ENCODE results near the gene CCNK.

CCNK gene

GRCh38 chr14:99522934-99523703 is 41.9 kb downstream of the CCNK start:
- Histone ChIP-seq H3K27me3 (ENCODE audit: control insufficient read depth, low read length) (no peaks in the 10 kb centered on the region), H3K79me2 (ENCODE audit: control insufficient read depth, low read length) (no peaks in the 10 kb centered on the region), H3K4me3 (ENCODE audit: low read length) (no peak overlapping the region), H4K20me1 (ENCODE audit: control insufficient read depth, insufficient read depth, low read depth, low read length) (no peaks in the 10 kb centered on the region), H3K36me3 (ENCODE audit: control insufficient read depth, low read length) (no peaks in the 10 kb centered on the region), H3K4me2 (ENCODE audit: low read length) (no peak overlapping the region), H3F3A (ENCODE audit: control insufficient read depth, insufficient read depth) (no peaks in the 10 kb centered on the region), H3K4me1 (ENCODE audit: control insufficient read depth, low read length) (no peaks in the 10 kb centered on the region), H3K9me2 (replicated peaks; ENCODE audit: control insufficient read depth, low read length) (no peaks in the 10 kb centered on the region), H3K27ac (ENCODE audit: low read depth, low read length) (no peak overlapping the region), H3K9me3 (ENCODE audit: control insufficient read depth, insufficient read depth, low read length) (no peaks in the 10 kb centered on the region)
- TF ChIP-seq EZH2phosphoT487 (IDR thresholded peaks at IDR 0.05; ENCODE audit: borderline replicate concordance, low read length) (no peak), CTCF (IDR thresholded peaks at IDR 0.05; ENCODE audit: low read depth, low read length, poor library complexity, severe bottlenecking) (no peak)

- no peaks in the 10 kb centered on the region for H3K36me3 ChIP-seq (ENCODE audit: control insufficient read depth, low read length)
- TF ChIP-seq CTCF (IDR thresholded peaks at IDR 0.05; ENCODE audit: low read depth, low read length, poor library complexity, severe bottlenecking) (no peak), EZH2phosphoT487 (IDR thresholded peaks at IDR 0.05; ENCODE audit: borderline replicate concordance, low read length) (no peak)
- H3K9me3 ChIP-seq (ENCODE audit: control insufficient read depth, insufficient read depth, low read length): no peaks in the 10 kb centered on the region
- H3K4me2 ChIP-seq (ENCODE audit: low read length): no peak overlapping the region
- H3K27me3 ChIP-seq (ENCODE audit: control insufficient read depth, low read length): no peaks in the 10 kb centered on the region
- no peak overlapping the region for H3K4me3 ChIP-seq (ENCODE audit: low read length)
- no peaks in the 10 kb centered on the region for H3K9me2 ChIP-seq (replicated peaks; ENCODE audit: control insufficient read depth, low read length)
- no peaks in the 10 kb centered on the region for H3K4me1 ChIP-seq (ENCODE audit: control insufficient read depth, low read length)
- no peaks in the 10 kb centered on the region for H3F3A ChIP-seq (ENCODE audit: control insufficient read depth, insufficient read depth)
- no peaks in the 10 kb centered on the region for H3K79me2 ChIP-seq (ENCODE audit: control insufficient read depth, low read length)
- no peak overlapping the region for H3K27ac ChIP-seq (ENCODE audit: low read depth, low read length)
- H4K20me1 ChIP-seq (ENCODE audit: control insufficient read depth, insufficient read depth, low read depth, low read length): no peaks in the 10 kb centered on the region
These were observed 42.5 kb downstream of the CCNK start for GRCh38 chr14:99523704-99524055.

- Histone ChIP-seq H3K9me2 (replicated peaks; ENCODE audit: control insufficient read depth, low read length) (no peaks in the 10 kb centered on the region), H3K4me3 (ENCODE audit: low read length) (no peak overlapping the region), H3K4me1 (ENCODE audit: control insufficient read depth, low read length) (no peaks in the 10 kb centered on the region), H3K79me2 (ENCODE audit: control insufficient read depth, low read length) (no peaks in the 10 kb centered on the region), H3K36me3 (ENCODE audit: control insufficient read depth, low read length) (no peaks in the 10 kb centered on the region), H4K20me1 (ENCODE audit: control insufficient read depth, insufficient read depth, low read depth, low read length) (no peaks in the 10 kb centered on the region), H3K4me2 (ENCODE audit: low read length) (no peak overlapping the region), H3K27ac (ENCODE audit: low read depth, low read length) (no peak overlapping the region), H3K27me3 (ENCODE audit: control insufficient read depth, low read length) (no peaks in the 10 kb centered on the region), H3K9me3 (ENCODE audit: control insufficient read depth, insufficient read depth, low read length) (no peaks in the 10 kb centered on the region), H3F3A (ENCODE audit: control insufficient read depth, insufficient read depth) (no peaks in the 10 kb centered on the region)
- no peak for TF ChIP-seq CTCF (IDR thresholded peaks at IDR 0.05; ENCODE audit: low read depth, low read length, poor library complexity, severe bottlenecking)
These were observed 43.0 kb downstream of the CCNK start for GRCh38 chr14:99524091-99524661.
